Measurements from ENCODE around the gene GRM1.

- TF ChIP-seq POLR2AphosphoS5 (IDR thresholded peaks at IDR 0.05; ENCODE audit: borderline replicate concordance, low read depth, low read length) (no peak), EZH2 (IDR thresholded peaks at IDR 0.05) (no peak)
Observed at GRCh38 chr6:146357578-146358430, 328.9 kb downstream of the GRM1 start.
